Prostate gland (tissue), 2 donors: ENCODE data around the gene AAMP.

Experiments used
- POLR2A ChIP-seq: fragments of 450-650 bp; IDR thresholded peaks from one replicate; pipeline ENCODE4 v1.6.1; 2016; ENCODE audit warnings: antibody characterized with exemption, mild to moderate bottlenecking
- POLR2AphosphoS5 ChIP-seq: sonication (generic); formaldehyde crosslinking; IDR thresholded peaks from one replicate; pipeline ENCODE4 v1.6.1; 2017; ENCODE audit warnings: antibody characterized with exemption
- TF ChIP-seq, protein P1 (sequence below), 4 experiments: fragments of 200-600 bp in 2 of 4; fragments of 450-650 bp in 2 of 4; sonication (generic) in 2 of 4; IDR thresholded peaks; 1 replicate in 3 of 4; 2 replicates in 1 of 4; pipeline ENCODE4 v1.5.1; 2016 to 2019; ENCODE audit warnings: antibody characterized with exemption in 4 of 4, mild to moderate bottlenecking in 2 of 4, moderate library complexity in 2 of 4

DNA sequence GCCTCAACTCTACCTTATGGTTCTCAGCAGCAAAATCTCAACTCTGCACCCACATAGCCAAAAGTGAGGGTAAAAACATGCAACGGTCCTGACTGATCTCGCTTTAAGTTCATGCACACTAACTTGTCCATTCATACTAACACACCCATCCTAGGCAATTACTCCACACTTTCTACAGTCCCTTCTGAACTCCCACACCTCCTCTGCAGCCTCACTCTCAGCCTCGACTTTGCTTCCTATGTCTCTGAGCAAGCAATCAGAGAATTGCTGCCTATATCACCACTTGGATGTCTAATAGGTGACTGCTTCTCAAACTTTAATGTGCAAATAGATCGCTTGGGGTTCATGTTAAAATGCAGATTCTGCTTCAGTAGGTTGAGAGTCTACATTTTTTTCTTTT is 30.2 kb upstream of the AAMP start:
- TF ChIP-seq POLR2A (no peak), POLR2AphosphoS5 (no peak)
- TF ChIP-seq, protein P1, sequence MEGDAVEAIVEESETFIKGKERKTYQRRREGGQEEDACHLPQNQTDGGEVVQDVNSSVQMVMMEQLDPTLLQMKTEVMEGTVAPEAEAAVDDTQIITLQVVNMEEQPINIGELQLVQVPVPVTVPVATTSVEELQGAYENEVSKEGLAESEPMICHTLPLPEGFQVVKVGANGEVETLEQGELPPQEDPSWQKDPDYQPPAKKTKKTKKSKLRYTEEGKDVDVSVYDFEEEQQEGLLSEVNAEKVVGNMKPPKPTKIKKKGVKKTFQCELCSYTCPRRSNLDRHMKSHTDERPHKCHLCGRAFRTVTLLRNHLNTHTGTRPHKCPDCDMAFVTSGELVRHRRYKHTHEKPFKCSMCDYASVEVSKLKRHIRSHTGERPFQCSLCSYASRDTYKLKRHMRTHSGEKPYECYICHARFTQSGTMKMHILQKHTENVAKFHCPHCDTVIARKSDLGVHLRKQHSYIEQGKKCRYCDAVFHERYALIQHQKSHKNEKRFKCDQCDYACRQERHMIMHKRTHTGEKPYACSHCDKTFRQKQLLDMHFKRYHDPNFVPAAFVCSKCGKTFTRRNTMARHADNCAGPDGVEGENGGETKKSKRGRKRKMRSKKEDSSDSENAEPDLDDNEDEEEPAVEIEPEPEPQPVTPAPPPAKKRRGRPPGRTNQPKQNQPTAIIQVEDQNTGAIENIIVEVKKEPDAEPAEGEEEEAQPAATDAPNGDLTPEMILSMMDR (IDR thresholded peaks at IDR 0.05) = no peak
